Right atrium auricular region (tissue), 2 donors: ENCODE results near the gene NPB. TPM values are rescaled to one million over a fixed set of nuclear protein-coding genes. Genes with fewer than 3 reads are reported as not detected.

Experiments used
- DNase-seq: peaks from one replicate; pipeline ENCODE4 v3.0.0-alpha.2; 2019; ENCODE audit warnings: low spot score
- H3K27ac ChIP-seq, 2 donors: fragments of 200-600 bp; sonication (generic); 1 replicate in 1 of 2; 2 replicates in 1 of 2; pipeline ENCODE4 v1.5.1; 2016 to 2019
- H3K27me3 ChIP-seq, 2 donors: fragments of 200-600 bp; sonication (generic); one replicate each; pipeline versions ENCODE4 v1.5.1 to v1.6.0; 2017 to 2019
- H3K36me3 ChIP-seq: fragments of 200-600 bp; sonication (generic); one replicate; pipeline ENCODE4 v1.5.1; 2016
- H3K4me1 ChIP-seq, 2 donors: fragments of 200-600 bp; sonication (generic); one replicate each; pipeline versions ENCODE4 v1.5.1 to v1.6.0; 2017 to 2019
- H3K4me3 ChIP-seq, 2 donors: fragments of 200-600 bp; sonication (generic); 1 replicate in 1 of 2; 2 replicates in 1 of 2; pipeline ENCODE4 v1.5.1; 2017 to 2019; ENCODE audit warnings: mild to moderate bottlenecking in 1 of 2, moderate library complexity in 1 of 2
- H3K9me3 ChIP-seq, 2 donors: fragments of 200-600 bp; sonication (generic); one replicate each; pipeline ENCODE4 v1.5.1; 2019
- CTCF ChIP-seq, 2 donors: fragments of 200-600 bp; sonication (generic); IDR thresholded peaks; one replicate each; pipeline ENCODE4 v1.5.1; 2019; ENCODE audit warnings: antibody characterized with exemption in 2 of 2
- total RNA-seq, 2 donors: library from RNA; depleted of rRNA; stranded (reverse); fragments of >200 nt; gene quantifications; one replicate each; pipeline ENCODE4 v1.1.0, GENCODE V29; 2016

NPB gene
- total RNA-seq, 2 donors from 2014 or later, result 1.7 TPM; not detected in 1

GRCh38 chr17:81859906-81860755 is 41.9 kb upstream of the NPB start, which contains the start of gene P4HB:
Gene P4HB (minus strand): TSS chr17:81860535. CDS start chr17:81860471, 64 bp downstream.
- Histone ChIP-seq H3K4me1 (peaks cover 0 to 47% of the 10 kb centered on the region in 2 donors), H3K27ac (peak within 1 kb of the TSS; percentile 96 to 99), H3K4me3 (peak within 1 kb of the TSS; percentile 91 to 97), H3K36me3 (peaks cover 38% of the 10 kb centered on the region), H3K27me3 (no peaks in the 10 kb centered on the region), H3K9me3 (no peaks in the 10 kb centered on the region)
- no peak for TF ChIP-seq CTCF (IDR thresholded peaks at IDR 0.05)
- DNase-seq, result peak; percentile 100

GRCh38 chr17:81860756-81861568 is 41.1 kb upstream of the NPB start:
- peak overlapping the region; percentile 96 to 99 for H3K27ac ChIP-seq
- peak; percentile 84 for DNase-seq
- peaks cover 0 to 46% of the 10 kb centered on the region in 2 donors for H3K4me1 ChIP-seq
- H3K4me3 ChIP-seq, result peak overlapping the region; percentile 65 to 86
- TF ChIP-seq CTCF (IDR thresholded peaks at IDR 0.05), result no peak
- no peaks in the 10 kb centered on the region for H3K9me3 ChIP-seq
- no peaks in the 10 kb centered on the region for H3K27me3 ChIP-seq
- peaks cover 30% of the 10 kb centered on the region for H3K36me3 ChIP-seq

- Histone ChIP-seq H3K27me3 (no peaks in the 10 kb centered on the region), H3K36me3 (peaks cover 15% of the 10 kb centered on the region), H3K9me3 (no peaks in the 10 kb centered on the region), H3K4me3 (no peak overlapping the region), H3K4me1 (peaks cover 0 to 59% of the 10 kb centered on the region in 2 donors), H3K27ac (no peak overlapping the region)
- no peak for DNase-seq
- no peak for TF ChIP-seq CTCF (IDR thresholded peaks at IDR 0.05)
Observed at GRCh38 chr17:81863123-81863675, 38.8 kb upstream of the NPB start.

- Histone ChIP-seq H3K36me3 (peaks cover 16% of the 10 kb centered on the region), H3K9me3 (no peaks in the 10 kb centered on the region), H3K4me3 (no peak overlapping the region), H3K27ac (no peak overlapping the region), H3K27me3 (no peaks in the 10 kb centered on the region), H3K4me1 (peaks cover 0 to 59% of the 10 kb centered on the region in 2 donors)
- no peak for TF ChIP-seq CTCF (IDR thresholded peaks at IDR 0.05)
- DNase-seq, result no peak
Observed at GRCh38 chr17:81863833-81864768, 37.9 kb upstream of the NPB start.

- no peak for TF ChIP-seq CTCF (IDR thresholded peaks at IDR 0.05)
- no peaks in the 10 kb centered on the region for H3K9me3 ChIP-seq
- H3K27me3 ChIP-seq, result no peaks in the 10 kb centered on the region
- no peak overlapping the region for H3K4me3 ChIP-seq
- H3K36me3 ChIP-seq, result peaks cover 26% of the 10 kb centered on the region
- H3K4me1 ChIP-seq, result peaks cover 0 to 63% of the 10 kb centered on the region in 2 donors
- DNase-seq, result no peak
- H3K27ac ChIP-seq, result no peak overlapping the region
Observed at GRCh38 chr17:81865358-81865732, 36.7 kb upstream of the NPB start.
